K562 (cell line): ENCODE results near the gene TBCEL. TPM values are rescaled to one million over a fixed set of nuclear protein-coding genes. Genes with fewer than 3 reads are reported as not detected.

Experiments
- ATAC-seq: fragments of 200-7000 bp; cut with Tn5 transposase; 3 replicates; pipeline ENCODE4 v1.9.1; 2020; ENCODE audit warnings: moderate library complexity
- BruUV-seq: library from RNA; stranded (reverse); fragments of 400-500 nt; replicated peaks from 2 replicates; lab custom pipeline; 2021; lab: Mats Ljungman, UMichigan
- CTCF ChIA-PET: fragments of 300-600 bp; formaldehyde crosslinking; extraction: SDS; loops from one replicate; lab custom pipeline; 2021; ENCODE audit warnings: low intra/inter-chr PET ratio; lab: Yijun Ruan, JAX
- POLR2A ChIA-PET: fragments of 300-600, 350-650 bp; sonication (Branson Sonifier 250); formaldehyde crosslinking; extraction: SDS; loops from one replicate; lab custom pipeline; 2021; ENCODE audit warnings: antibody characterized with exemption, inconsistent platforms; lab: Yijun Ruan, JAX
- DNase-seq, 4 experiments: peaks; one replicate each; pipeline versions ENCODE4 v3.0.0 to v3.0.0-alpha.2; 2011 to 2018; ENCODE audit warnings: low spot score in 3 of 4, mixed read lengths in 3 of 4; ENCODE audit errors: extremely low read depth in 1 of 4
- FAIRE-seq: peaks from 2 replicates; lab custom pipeline; 2011; peaks lifted over from hg19 to GRCh38; lab: Jason Lieb, UNC
- H2AFZ ChIP-seq: 2 replicates; pipeline ENCODE4 v1.6.0; 2011; ENCODE audit warnings: low read depth, low read length, control low read depth, inconsistent platforms
- H3K27ac ChIP-seq: fragments of 200-600 bp; 3 replicates; pipeline ENCODE4 v1.8.0; 2011; ENCODE audit warnings: low read depth, mild to moderate bottlenecking, control low read depth, inconsistent platforms, low read length, moderate library complexity, mixed read lengths; ENCODE audit errors: extremely low read depth
- H3K27me3 ChIP-seq, 2 experiments: fragments of 300-600 bp in 1 of 2; 2 replicates in 1 of 2; 3 replicates in 1 of 2; pipeline versions ENCODE4 v1.6.0 to v1.8.0; 2011; ENCODE audit warnings: inconsistent platforms in 2 of 2, low read length in 2 of 2, mild to moderate bottlenecking in 1 of 2, mixed read lengths in 1 of 2, moderate library complexity in 1 of 2; ENCODE audit not compliant: control insufficient read depth in 2 of 2, insufficient read depth in 2 of 2
- H3K36me3 ChIP-seq: fragments of 300-600 bp; 3 replicates; pipeline ENCODE4 v1.8.0; 2011; ENCODE audit warnings: mild to moderate bottlenecking, low read length, inconsistent platforms; ENCODE audit not compliant: control insufficient read depth, insufficient read depth
- H3K4me1 ChIP-seq, 2 experiments: fragments of 200-600 bp in 1 of 2; replicated peaks in 1 of 2; 2 replicates in 1 of 2; 3 replicates in 1 of 2; pipeline versions ENCODE4 v1.5.1 to v1.8.0; 2011; ENCODE audit warnings: inconsistent platforms in 2 of 2, low read length in 2 of 2, mild to moderate bottlenecking in 1 of 2, mixed read lengths in 1 of 2, moderate library complexity in 1 of 2; ENCODE audit not compliant: control insufficient read depth in 2 of 2, insufficient read depth in 2 of 2
- H3K4me2 ChIP-seq: 2 replicates; pipeline ENCODE4 v1.6.1; 2011; ENCODE audit warnings: low read length, control low read depth, inconsistent platforms, mixed read lengths; ENCODE audit not compliant: insufficient read depth
- H3K4me3 ChIP-seq: fragments of 200-600 bp; sonication (generic), shearing (Covaris generic); 2 replicates; pipeline ENCODE4 v1.5.1; 2016; ENCODE audit warnings: control low read depth, inconsistent platforms
- H3K79me2 ChIP-seq: fragments of 200-600 bp; 3 replicates; pipeline ENCODE4 v1.8.0; 2011; ENCODE audit warnings: low read length, inconsistent platforms; ENCODE audit not compliant: control insufficient read depth, insufficient read depth
- H3K9ac ChIP-seq, 2 experiments: 2 replicates each; pipeline versions ENCODE4 v1.6.0 to v1.6.1; 2011; ENCODE audit warnings: low read depth in 2 of 2, low read length in 2 of 2, control low read depth in 1 of 2, inconsistent platforms in 1 of 2, mild to moderate bottlenecking in 1 of 2, mixed read lengths in 1 of 2; ENCODE audit not compliant: insufficient read depth in 1 of 2
- H3K9me1 ChIP-seq: one replicate; pipeline ENCODE4 v1.6.0; 2011; ENCODE audit warnings: inconsistent platforms, mild to moderate bottlenecking, low read length, moderate library complexity; ENCODE audit not compliant: control insufficient read depth, insufficient read depth
- H3K9me3 ChIP-seq: replicated peaks from 2 replicates; pipeline ENCODE4 v1.5.1; 2011; ENCODE audit warnings: low read depth, low read length, inconsistent platforms; ENCODE audit not compliant: control insufficient read depth, insufficient read depth
- H4K20me1 ChIP-seq: replicated peaks from 2 replicates; pipeline ENCODE4 v1.6.1; 2011; ENCODE audit warnings: low read length, inconsistent platforms, mixed read lengths; ENCODE audit not compliant: control insufficient read depth, insufficient read depth
- AFF4 ChIP-seq: sonication (generic); formaldehyde crosslinking; IDR thresholded peaks from 2 replicates; pipeline ENCODE4 v1.8.0; 2023; ENCODE audit warnings: mild to moderate bottlenecking, missing genetic modification reagents
- ARNT ChIP-seq, 2 experiments: fragments of 450-650 bp; IDR thresholded peaks; 2 replicates each; pipeline ENCODE4 v1.6.1; 2016; ENCODE audit warnings: mild to moderate bottlenecking in 1 of 2
- CEBPB ChIP-seq: fragments of 450-650 bp; IDR thresholded peaks from 2 replicates; pipeline ENCODE4 v1.6.1; 2016; ENCODE audit warnings: missing genetic modification characterization, missing compliant biosample characterization
- CREBBP ChIP-seq: IDR thresholded peaks from one replicate; pipeline ENCODE4 v1.6.1; 2012; ENCODE audit warnings: low read depth, mild to moderate bottlenecking, control low read depth, inconsistent platforms, low read length
- ELF2 ChIP-seq: fragments of 250-450 bp; sonication (Bioruptor Pico); IDR thresholded peaks from 2 replicates; pipeline ENCODE4 v1.5.0; 2021; ENCODE audit warnings: mild to moderate bottlenecking
- ERF ChIP-seq: fragments of 450-650 bp; formaldehyde crosslinking; IDR thresholded peaks from 2 replicates; pipeline ENCODE4 v1.4.0; 2020; ENCODE audit warnings: mild to moderate bottlenecking, mixed read lengths
- MCM3 ChIP-seq: fragments of 450-650 bp; IDR thresholded peaks from 2 replicates; pipeline ENCODE4 v1.6.1; 2016
- MTA1 ChIP-seq: fragments of 450-650 bp; IDR thresholded peaks from 2 replicates; pipeline ENCODE4 v1.6.1; 2017; ENCODE audit warnings: borderline replicate concordance
- ZBTB2 ChIP-seq: fragments of 450-650 bp; IDR thresholded peaks from 2 replicates; pipeline ENCODE4 v1.6.1; 2016; ENCODE audit warnings: antibody characterized with exemption
- ZEB2 ChIP-seq: fragments of 450-650 bp; IDR thresholded peaks from 2 replicates; pipeline ENCODE4 v1.6.1; 2016
- ZNF12 ChIP-seq: sonication (generic); formaldehyde crosslinking; IDR thresholded peaks from 2 replicates; pipeline ENCODE4 v1.4.0; 2020; ENCODE audit warnings: mild to moderate bottlenecking, missing genetic modification reagents
- ZNF583 ChIP-seq: fragments of 250-450 bp; sonication (Bioruptor Pico); IDR thresholded peaks from 2 replicates; pipeline ENCODE4 v1.4.0; 2020
- WGBS: fragments of 100-300 bp; shearing (Covaris generic); methylation state at CpG from one replicate; pipeline ENCODE4 v1.1.6; 2016; ENCODE audit warnings: low coverage, mixed read lengths; ENCODE audit not compliant: insufficient coverage; ENCODE audit errors: missing lambda C conversion rate; 5-methylcytosine and 5-hydroxymethylcytosine counted together
- in situ Hi-C: fragments of 300-500 bp; cut with MboI; formaldehyde crosslinking; loops from 4 replicates; pipeline ENCODE4 v1.15.0; 2018; ENCODE audit warnings: inconsistent platforms, mixed read lengths
- intact Hi-C: fragments of 100-400 bp; cut with micrococcal nuclease; formaldehyde crosslinking; loops from 2 replicates; pipeline ENCODE4 v1.14.2; 2022
- polyA plus RNA-seq, 8 experiments: library from polyadenylated mRNA; depleted of rRNA in 4 of 8; stranded (reverse) in 5 of 8; unstranded in 3 of 8; fragments of >200 nt; fragmentation: Nextera tagmentation in 2 of 8; fragmentation: Illumina TruSeq in 1 of 8; extraction: Ambion mirVana in 2 of 8; extraction: Trizol in 1 of 8; gene quantifications; 2 replicates each; pipeline versions ENCODE4 v1.2.1 to v1.2.3, GENCODE V29; 2011 to 2014; ENCODE audit warnings: inconsistent platforms in 1 of 8, missing spikeins in 1 of 8
- total RNA-seq, 7 experiments: library from RNA; depleted of rRNA in 6 of 7; stranded (reverse); fragments of >200 nt in 6 of 7; fragmentation: Illumina TruSeq in 2 of 7; extraction: Trizol in 2 of 7; gene quantifications; 2 replicates each; pipeline versions ENCODE4 v1.2.1 to v1.2.3, GENCODE V29; 2011 to 2021; ENCODE audit warnings: low replicate concordance in 1 of 7

Gene TBCEL
- total and polyA plus RNA-seq, 9 of the 15 experiments (the other 6 are each of a cell fraction or from before 2014, with no cell fraction given) = 0.39 to 2.3 (median 1.4) TPM

- TF ChIP-seq AFF4 (CRISPR knock-in tag) = no peak
These were observed at the start of gene TBCEL (continued) for GRCh38 chr11:121023848-121024751.

GRCh38 chr11:120974466-120974865 is 49.4 kb upstream of the TBCEL start:
- Histone ChIP-seq H3K4me1 (no peaks in the 10 kb centered on the region), H3K4me3 (no peak overlapping the region), H3K9me1 (no peaks in the 10 kb centered on the region), H3K4me2 (no peak overlapping the region), H3K9me3 (no peaks in the 10 kb centered on the region), H3K79me2 (no peaks in the 10 kb centered on the region), H3K27me3 (peaks cover 0 to 21% of the 10 kb centered on the region in 2 experiments; a peak in 3 of 5 replicates), H3K27ac (no peak overlapping the region), H3K36me3 (no peaks in the 10 kb centered on the region), H4K20me1 (no peaks in the 10 kb centered on the region; the same call in 1 of the 2 replicates), H2AFZ (no peak overlapping the region), H3K9ac (no peak overlapping the region)
- ChIA-PET CTCF (no interaction called here), POLR2A (interaction anchor here (0.8 kb wide), 1 partner anchor 9 kb away, joined by 3 read pairs; no protein-coding TSS in a partner anchor)
- intact Hi-C loops (no loop called here), in situ Hi-C loops (no loop called here)
- no peak for FAIRE-seq
- 0% methylated on average over 9 of the region's 9 CpGs for WGBS
- no TSS peak for BruUV-seq
- no peak for ATAC-seq
- no peak for DNase-seq
- no peak for TF ChIP-seq ERF (CRISPR knock-in tag)
- no peak for TF ChIP-seq ZNF12
- TF ChIP-seq MTA1 = no peak
- TF ChIP-seq ZEB2 = no peak
- TF ChIP-seq CREBBP = no peak
- no peak for TF ChIP-seq ELF2 (CRISPR knock-in tag)
- TF ChIP-seq MCM3 = no peak
- no peak for TF ChIP-seq CEBPB (tag)
- TF ChIP-seq ZBTB2 = no peak
- no peak for TF ChIP-seq ARNT (IDR thresholded peaks at IDR 0.05)
- no peak for TF ChIP-seq ZNF583 (CRISPR knock-in tag)
